ENCODE data around the gene WIPF2. TPM values are rescaled to one million over a fixed set of nuclear protein-coding genes. Genes with fewer than 3 reads are reported as not detected.

WIPF2 gene
- total and polyA plus RNA-seq, 2 donors from 2014 or later: 9.9 to 36.4 TPM

- Histone ChIP-seq H3K27me3 (ENCODE audit: control insufficient read depth, insufficient read depth, low read length) (no peaks in the 10 kb centered on the region), H3K4me1 (ENCODE audit: control insufficient read depth in 2 of 3, insufficient read depth in 2 of 3, low read depth in 1 of 3, low read length in 3 of 3) (peaks cover 11 to 81% (median 68%) of the 10 kb centered on the region in 3 donors), H3K9me3 (ENCODE audit: control insufficient read depth in 2 of 3, insufficient read depth in 1 of 3, low read length in 3 of 3) (no peaks in the 10 kb centered on the region), H3K27ac (ENCODE audit: low read depth in 2 of 2, low read length in 2 of 2) (peak overlapping the region; percentile 72 to 73), H3K4me3 (ENCODE audit: low read length in 3 of 3) (no peak overlapping the region), H3K36me3 (ENCODE audit: control insufficient read depth in 2 of 3, insufficient read depth in 3 of 3, low read length in 3 of 3) (no peaks in the 10 kb centered on the region), H3K9ac (ENCODE audit: low read length in 3 of 3) (peak overlapping the region in 1 of 3 donors; percentile 41)
- intact Hi-C loops (cut with DNase I): no loop called here
- DNase-seq (peak in 1 of 5 donors; percentile 88), FAIRE-seq (no peak)
- no peak for TF ChIP-seq CTCF (IDR thresholded peaks at IDR 0.05; ENCODE audit: borderline replicate concordance, extremely low read depth, insufficient read depth)
Observed at GRCh38 chr17:40311575-40311974, 92.5 kb downstream of the WIPF2 start.

- Histone ChIP-seq H3K4me1 (ENCODE audit: control insufficient read depth in 2 of 3, insufficient read depth in 2 of 3, low read depth in 1 of 3, low read length in 3 of 3) (peaks cover 11 to 80% (median 66%) of the 10 kb centered on the region in 3 donors), H3K9me3 (ENCODE audit: control insufficient read depth in 2 of 3, insufficient read depth in 1 of 3, low read length in 3 of 3) (no peaks in the 10 kb centered on the region), H3K27ac (ENCODE audit: low read depth in 2 of 2, low read length in 2 of 2) (peak overlapping the region; percentile 72 to 73), H3K27me3 (ENCODE audit: control insufficient read depth, insufficient read depth, low read length) (no peaks in the 10 kb centered on the region), H3K4me3 (ENCODE audit: low read length in 3 of 3) (no peak overlapping the region), H3K36me3 (ENCODE audit: control insufficient read depth in 2 of 3, insufficient read depth in 3 of 3, low read length in 3 of 3) (no peaks in the 10 kb centered on the region), H3K9ac (ENCODE audit: low read length in 3 of 3) (peak overlapping the region in 1 of 3 donors; percentile 41)
- DNase-seq (peak in 1 of 5 donors; percentile 83), FAIRE-seq (no peak)
- TF ChIP-seq CTCF (IDR thresholded peaks at IDR 0.05; ENCODE audit: borderline replicate concordance, extremely low read depth, insufficient read depth): no peak
- intact Hi-C loops (cut with DNase I): no loop called here
Observed at GRCh38 chr17:40312131-40312731, 93.1 kb downstream of the WIPF2 start.

GRCh38 chr17:40312893-40313667 lies 94.0 kb downstream of the WIPF2 start:
- no peak for FAIRE-seq

More at GRCh38 chr17:40312893-40313667, 94.0 kb downstream of the WIPF2 start:
- intact Hi-C loops (cut with DNase I): no loop called here
- H3K9me3 ChIP-seq (ENCODE audit: control insufficient read depth in 2 of 3, insufficient read depth in 1 of 3, low read length in 3 of 3): no peaks in the 10 kb centered on the region
- peak overlapping the region in 2 of 3 donors; percentile 13 to 17 for H3K9ac ChIP-seq (ENCODE audit: low read length in 3 of 3)
- DNase-seq: peak in 1 of 5 donors; percentile 64
- H3K4me1 ChIP-seq (ENCODE audit: control insufficient read depth in 2 of 3, insufficient read depth in 2 of 3, low read depth in 1 of 3, low read length in 3 of 3): peaks cover 9 to 79% (median 58%) of the 10 kb centered on the region in 3 donors
- no peak for TF ChIP-seq CTCF (IDR thresholded peaks at IDR 0.05; ENCODE audit: borderline replicate concordance, extremely low read depth, insufficient read depth)
- H3K4me3 ChIP-seq (ENCODE audit: low read length in 3 of 3): no peak overlapping the region
- peak overlapping the region; percentile 72 to 73 for H3K27ac ChIP-seq (ENCODE audit: low read depth in 2 of 2, low read length in 2 of 2)
- no peaks in the 10 kb centered on the region for H3K27me3 ChIP-seq (ENCODE audit: control insufficient read depth, insufficient read depth, low read length)
- H3K36me3 ChIP-seq (ENCODE audit: control insufficient read depth in 2 of 3, insufficient read depth in 3 of 3, low read length in 3 of 3): no peaks in the 10 kb centered on the region
